DMS114 treated with DMSO at 0.1 percent for 48 hours (cell line): ENCODE results near the gene TECPR1.

ENCODE experiments used
- DNase-seq: peaks from one replicate; lab custom pipeline; 2025; ENCODE audit not compliant: unreplicated experiment; lab: John Stamatoyannopoulos, UW

Gene TECPR1, protein sequence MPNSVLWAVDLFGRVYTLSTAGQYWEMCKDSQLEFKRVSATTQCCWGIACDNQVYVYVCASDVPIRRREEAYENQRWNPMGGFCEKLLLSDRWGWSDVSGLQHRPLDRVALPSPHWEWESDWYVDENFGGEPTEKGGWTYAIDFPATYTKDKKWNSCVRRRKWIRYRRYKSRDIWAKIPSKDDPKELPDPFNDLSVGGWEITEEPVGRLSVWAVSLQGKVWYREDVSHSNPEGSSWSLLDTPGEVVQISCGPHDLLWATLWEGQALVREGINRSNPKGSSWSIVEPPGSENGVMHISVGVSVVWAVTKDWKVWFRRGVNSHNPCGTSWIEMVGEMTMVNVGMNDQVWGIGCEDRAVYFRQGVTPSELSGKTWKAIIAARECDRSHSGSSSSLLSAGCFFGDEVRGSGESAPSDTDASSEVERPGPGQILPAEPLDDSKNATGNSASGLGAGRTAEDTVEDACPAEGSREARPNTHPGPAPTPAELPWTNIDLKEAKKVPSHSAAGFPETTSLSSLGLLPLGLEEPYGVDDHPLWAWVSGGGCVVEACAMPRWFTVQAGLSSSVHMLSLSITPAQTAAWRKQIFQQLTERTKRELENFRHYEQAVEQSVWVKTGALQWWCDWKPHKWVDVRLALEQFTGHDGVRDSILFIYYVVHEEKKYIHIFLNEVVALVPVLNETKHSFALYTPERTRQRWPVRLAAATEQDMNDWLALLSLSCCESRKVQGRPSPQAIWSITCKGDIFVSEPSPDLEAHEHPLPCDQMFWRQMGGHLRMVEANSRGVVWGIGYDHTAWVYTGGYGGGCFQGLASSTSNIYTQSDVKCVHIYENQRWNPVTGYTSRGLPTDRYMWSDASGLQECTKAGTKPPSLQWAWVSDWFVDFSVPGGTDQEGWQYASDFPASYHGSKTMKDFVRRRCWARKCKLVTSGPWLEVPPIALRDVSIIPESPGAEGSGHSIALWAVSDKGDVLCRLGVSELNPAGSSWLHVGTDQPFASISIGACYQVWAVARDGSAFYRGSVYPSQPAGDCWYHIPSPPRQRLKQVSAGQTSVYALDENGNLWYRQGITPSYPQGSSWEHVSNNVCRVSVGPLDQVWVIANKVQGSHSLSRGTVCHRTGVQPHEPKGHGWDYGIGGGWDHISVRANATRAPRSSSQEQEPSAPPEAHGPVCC

DNA sequence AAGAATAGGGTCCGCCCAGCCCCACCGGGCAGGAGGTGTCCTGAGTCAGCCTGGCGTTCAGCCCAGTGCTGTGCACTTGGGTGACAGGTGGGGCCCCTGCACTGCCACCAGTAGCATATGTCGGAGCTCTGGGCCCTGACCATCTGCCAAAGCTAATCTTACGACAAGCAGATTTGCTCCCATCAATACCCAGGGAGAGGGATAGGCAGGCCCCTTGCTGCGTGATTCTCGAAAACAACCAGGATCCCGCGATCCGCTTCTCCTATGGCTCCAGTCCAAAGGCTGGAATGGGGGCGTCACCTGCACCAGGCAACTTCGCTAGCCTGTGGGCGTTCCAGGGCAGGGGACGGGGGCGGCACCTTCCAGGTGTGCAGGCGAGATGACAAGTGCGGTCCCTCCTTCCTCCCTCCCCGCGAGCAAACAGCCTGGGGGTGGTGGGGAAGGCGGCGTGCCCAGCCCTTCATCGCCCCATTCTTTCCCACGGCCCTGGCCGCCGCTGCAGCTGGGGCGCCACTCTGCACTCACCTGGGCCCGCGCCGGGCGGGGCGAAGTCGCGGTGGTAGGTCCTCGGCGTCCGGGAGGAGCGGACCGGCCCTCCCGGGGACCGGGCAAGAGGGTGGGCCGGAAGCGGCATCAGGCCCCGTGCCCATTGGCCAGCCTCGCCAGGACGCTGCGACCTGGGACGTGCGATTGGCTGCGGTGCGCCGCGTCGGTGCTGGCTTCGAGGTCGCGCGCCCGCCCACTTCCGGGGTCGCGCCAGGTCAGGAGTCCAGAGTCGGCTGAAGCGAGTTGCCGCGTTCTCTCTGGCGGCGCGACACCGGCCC is at the start of gene TECPR1:
Gene TECPR1, minus strand, starts transcription at position 632 of the 824 bp plus-strand sequence. CDS start 6,086 bp downstream, outside the sequence.
- DNase-seq = peak; percentile 81

DNA sequence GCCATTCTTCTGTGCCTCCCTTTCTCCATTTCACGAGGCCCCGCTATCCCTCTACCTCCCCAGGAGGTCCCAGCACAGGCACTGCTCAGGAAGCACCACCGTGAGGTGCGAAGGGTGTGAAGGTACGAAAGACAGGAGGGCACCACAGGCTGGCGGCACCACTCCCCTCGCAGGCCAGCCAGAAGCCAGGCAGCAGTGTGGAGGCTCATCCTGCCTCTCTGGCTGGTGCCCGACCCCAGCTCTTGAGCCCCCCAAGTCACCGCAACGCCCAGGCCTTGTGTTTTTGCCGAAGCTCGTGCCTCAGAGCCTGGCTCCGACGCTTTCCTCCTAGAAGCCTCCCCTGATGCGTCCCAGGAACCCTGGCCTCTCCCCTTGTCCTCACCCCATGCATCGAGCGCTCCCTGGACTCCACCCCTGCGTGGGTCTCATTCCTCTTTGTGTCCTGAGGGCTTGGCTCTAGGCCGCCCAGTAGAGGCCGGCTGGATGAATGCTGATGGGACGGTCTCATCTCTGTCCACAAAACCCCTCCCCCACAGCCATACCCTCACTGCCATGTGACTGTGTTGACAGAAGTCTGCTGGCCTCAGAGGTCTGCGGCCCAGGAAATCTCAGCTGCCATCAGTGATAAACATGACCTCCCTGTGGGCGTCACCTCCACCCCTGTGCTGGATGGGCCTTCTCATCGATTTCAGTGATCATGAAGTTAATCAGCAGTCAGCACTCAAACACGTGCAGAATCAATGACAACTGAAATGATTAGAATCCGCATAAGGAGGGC is 48.8 kb upstream of the TECPR1 start:
- DNase-seq = no peak

DNA sequence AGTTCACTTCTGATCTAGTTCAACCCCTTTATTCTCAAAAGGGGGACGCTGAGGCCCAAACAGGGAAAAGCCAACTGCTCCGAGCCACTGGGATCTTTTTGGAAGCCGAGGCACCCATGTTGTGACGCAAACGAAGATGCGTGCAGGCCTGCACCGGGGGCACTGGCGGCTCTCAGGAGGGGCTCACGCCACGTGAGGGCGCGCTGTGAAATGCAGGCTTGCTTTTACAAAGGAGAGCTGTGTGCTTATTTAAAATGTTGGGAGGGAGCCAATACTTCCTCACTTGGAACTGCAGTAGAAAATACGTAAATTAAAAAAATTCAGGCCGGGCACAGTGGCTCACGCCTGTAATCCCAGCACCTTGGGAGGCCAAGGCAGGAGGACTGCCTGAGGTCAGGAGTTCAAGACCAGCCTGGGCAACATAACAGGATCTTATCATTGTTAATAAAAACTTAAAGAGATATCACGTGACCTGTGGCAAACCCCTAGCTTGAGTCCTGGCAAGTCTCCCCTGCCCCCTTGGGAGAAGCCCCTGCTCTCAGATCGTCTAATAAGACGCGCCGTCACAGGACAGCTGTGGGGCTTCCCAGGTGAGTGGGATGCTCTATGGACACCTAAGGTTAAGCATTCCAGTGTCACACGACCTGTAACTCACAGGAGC is 45.7 kb upstream of the TECPR1 start:
- DNase-seq = no peak

DNA sequence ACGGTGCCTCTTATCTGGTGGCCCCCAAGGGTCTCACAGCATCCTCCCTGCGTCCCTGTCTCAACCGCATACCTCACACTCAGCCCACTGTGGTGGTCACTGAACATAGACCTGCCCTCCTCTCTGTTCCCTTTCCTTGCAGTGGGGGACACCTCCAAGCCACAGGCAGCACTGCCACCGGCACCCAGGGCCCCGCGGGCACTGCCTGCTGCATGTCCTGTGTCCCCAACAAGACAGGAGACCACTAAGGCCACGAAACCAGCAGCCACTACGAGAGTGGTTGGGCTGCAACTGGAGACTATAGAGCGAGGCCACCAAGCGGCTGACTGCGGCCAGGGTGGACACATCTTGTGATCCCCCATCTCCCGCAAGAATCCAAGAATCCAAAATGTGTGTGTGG is 44.8 kb upstream of the TECPR1 start:
- no peak for DNase-seq

DNA sequence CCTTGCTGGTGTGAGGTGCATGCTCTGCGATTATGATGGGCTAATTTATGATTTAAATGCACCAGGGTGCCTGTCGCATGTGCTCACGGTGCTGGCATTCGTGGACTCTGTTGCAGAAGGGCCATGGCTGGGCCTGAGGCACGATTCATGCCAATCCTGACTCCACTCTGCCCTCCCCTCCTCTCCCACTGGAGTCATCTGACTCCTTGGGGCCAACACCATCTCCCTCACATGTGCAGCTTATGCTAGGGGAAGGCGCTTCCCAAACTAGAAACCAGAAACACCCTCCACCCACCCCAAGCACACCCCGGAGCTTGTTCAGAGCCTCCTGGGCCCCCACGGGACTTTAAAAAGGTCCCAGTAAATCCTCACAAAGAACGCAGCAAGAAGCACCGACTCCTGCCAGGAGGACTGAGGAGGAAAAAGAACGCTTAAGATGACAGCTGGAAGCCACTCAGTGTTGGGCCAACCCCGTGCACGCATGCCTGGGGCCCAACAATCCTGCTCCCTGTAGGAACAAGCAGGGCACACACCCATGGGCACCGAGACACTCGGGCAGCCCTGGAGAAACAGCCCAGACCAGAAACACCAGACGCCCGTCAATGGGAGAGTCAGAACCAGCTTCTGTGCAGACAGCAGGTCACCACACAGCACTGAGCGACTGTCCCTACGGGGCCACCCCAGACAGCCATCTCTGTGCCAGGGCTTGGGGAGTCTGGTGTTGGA is 43.6 kb upstream of the TECPR1 start:
- no peak for DNase-seq

DNA sequence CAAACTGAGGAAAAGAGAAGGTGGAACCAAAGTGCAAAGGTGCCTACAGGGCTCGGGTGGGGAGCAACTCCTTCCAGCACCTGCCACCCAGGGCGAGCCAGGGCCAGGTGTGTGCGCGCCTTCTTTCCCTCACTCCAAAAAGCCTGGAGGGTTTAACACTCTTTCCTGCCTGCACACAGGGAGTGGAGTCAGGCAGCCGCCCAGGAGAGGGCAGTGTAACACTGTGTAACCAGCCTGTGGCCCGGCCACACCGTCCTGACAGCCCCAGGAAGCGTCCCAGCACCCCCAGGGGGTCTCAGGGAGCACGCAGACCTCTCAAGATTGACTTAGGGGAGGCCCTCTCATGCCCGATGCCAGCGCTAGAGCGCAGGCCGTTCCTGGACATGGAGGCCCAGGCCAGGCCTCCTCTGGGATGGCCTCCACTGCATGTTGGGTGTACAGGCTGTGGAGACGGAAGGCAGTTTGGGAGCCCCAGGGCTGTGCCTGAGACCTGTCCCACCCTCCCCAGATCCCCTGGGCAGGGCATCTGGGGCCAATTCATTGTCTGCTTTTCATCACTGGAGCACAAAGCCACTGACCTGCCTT is 42.9 kb upstream of the TECPR1 start:
- peak; percentile 23 for DNase-seq

DNA sequence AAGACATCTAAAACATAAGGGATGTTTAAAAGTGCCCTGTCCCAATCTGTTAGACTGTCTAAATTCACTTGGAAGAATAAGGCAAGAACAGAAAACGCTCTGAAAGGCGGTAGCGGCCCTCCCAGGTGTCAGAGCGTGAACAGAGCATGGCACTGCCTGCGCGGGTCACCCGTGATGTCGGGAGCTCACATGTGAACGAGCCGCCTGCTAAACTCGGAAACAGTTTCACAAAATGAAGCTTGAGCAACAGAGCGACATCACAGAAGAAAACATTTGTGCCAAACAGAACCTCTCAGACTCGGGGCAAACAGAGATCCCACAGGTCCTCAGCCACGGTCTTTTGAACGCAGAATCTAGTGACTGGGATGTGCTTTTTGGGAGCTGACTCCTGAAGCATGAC is 42.3 kb upstream of the TECPR1 start:
- DNase-seq = no peak

DNA sequence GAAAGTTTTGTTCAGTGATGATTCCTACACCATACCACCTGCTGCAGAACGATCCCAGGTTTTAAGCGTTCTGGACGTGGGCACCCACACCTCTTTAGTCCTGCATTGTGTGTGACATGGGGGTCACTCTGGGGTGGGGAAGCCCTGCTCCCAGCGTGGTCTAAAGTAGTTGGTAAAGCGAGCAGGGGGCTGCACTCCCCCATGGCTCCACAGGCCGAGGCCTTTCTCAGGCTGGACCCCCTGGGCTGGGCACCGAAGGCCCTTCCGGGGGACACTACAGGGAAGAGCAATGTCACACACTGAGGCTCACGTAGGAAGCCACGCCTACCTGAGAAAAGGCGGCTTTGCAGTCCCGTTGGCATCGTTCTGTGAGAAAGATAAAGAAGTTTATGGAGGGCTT is 41.7 kb upstream of the TECPR1 start:
- no peak for DNase-seq

DNA sequence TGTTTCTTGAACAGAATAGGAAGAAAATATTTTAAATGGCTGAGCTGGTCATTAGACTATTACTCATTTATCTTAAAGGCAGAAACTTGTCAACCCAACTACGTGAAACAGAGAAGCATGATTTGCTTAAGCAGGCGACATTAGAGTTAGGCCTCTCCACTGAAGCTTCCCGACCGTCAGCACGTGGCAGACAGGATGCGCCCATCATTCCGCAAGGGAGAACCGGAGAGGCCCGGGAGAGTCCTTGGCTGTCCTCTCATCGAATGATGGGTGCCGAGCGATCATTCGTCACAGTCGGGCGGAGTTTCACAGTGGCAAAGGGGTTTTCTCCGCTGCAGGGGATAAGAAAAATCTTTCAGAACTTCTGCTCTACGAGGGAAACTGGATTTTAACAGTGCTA is 41.2 kb upstream of the TECPR1 start:
- DNase-seq = no peak

DNA sequence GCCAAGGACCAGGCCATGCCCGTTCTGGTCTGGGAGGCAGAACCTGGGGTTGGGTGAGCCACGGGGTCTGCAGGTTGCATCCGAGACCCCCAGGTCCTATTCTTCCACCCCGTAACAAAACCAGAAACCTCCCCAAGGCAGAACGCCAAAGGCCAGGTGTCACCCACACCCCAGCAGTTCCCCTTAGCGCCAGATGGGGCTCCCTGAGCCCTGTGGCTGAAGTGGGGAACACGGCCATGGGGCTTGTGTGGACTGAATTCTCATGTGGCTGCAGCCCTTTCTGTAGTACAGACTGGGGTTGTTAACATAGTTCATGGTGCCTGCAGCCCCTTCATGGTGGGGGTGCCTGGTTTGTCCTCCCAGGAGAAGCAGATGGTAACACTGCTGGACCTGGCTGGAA is 39.7 kb upstream of the TECPR1 start:
- DNase-seq = no peak

DNA sequence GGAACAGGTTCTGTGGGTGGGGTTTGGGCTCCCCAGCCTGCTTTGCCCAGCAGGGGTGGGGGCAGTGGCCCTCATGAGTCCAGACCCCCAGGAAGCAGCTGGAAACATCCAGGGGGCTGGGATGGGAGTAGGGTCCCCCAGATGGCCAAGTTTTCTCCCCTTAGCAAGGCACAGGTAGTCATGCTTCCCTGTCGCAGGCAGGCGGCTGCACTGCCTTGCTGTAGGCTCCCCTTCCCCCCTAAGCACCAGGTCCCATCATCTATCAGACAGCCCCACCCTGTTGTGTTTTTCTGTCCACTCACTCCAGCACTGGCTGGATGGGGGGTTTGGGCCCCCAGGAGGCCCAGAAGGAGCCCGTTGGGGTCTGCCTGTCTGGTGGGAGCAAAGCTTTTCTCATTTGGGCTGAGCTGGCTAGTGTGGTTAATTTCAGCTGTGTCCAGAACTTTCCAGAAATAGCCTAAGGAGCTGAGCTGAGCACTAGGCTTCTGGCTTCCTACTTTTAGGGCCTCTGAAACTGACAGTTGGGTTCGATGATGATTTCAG is 37.4 kb upstream of the TECPR1 start:
- DNase-seq = no peak

DNA sequence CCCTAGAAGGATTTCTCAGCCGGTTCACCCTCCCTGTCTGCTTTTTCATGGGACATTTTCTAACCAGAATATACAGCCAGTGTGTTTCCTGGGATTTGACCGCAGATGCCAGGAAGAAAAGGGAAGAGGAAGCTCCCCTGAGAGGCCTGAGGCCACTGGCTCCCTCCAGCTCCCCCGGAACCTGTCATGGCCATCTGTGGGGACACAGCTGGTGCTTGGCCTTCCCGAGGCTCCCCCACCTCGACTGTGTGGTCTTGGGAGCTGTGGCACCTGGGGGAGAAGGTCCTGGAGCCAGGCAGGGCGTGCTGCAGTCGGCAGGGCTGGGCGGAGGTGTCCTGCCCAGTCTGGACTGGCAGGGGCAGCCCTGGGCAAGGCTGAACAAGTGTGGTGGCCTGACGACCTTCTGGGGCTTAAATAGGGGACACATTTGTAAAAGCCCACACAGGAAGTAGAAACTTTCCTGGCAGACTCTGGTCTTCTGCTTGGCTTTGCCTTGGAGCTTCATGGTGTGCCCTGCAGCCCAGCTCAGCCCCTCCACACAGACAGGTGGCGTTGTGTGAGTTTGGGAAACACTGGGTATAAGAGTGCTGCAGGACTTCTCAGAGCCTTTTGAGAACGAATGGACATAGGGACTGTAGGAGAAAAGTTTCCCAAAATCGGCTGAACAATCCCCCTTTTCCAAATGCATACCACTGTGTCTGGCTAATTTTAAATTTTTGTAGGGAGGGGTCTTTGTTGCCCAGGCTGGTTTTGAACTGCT is 36.2 kb upstream of the TECPR1 start:
- no peak for DNase-seq

DNA sequence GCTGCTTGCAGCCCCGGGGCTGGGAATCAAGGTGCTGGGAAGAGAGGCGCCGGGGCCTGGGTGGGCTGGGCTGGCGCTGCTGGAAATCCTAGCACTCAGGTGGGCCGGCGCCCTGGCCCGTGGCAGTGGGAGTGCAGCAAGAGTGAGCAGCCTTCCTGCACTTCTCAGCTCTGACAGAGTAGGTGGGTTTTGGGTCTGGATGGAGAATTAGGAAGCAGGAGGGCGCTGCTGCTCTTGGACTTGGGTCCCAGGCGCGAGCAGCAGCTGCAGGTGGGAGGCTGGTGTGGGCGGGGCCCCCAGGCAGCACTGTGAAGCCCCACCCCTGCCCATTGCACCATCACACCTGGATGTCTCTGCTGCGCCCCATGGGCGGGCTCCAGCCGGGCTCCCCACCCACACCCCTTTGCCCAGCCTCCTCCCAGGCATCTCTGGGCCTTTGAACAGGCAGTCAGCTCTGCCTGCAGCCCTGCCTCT is 35.5 kb upstream of the TECPR1 start:
- no peak for DNase-seq

DNA sequence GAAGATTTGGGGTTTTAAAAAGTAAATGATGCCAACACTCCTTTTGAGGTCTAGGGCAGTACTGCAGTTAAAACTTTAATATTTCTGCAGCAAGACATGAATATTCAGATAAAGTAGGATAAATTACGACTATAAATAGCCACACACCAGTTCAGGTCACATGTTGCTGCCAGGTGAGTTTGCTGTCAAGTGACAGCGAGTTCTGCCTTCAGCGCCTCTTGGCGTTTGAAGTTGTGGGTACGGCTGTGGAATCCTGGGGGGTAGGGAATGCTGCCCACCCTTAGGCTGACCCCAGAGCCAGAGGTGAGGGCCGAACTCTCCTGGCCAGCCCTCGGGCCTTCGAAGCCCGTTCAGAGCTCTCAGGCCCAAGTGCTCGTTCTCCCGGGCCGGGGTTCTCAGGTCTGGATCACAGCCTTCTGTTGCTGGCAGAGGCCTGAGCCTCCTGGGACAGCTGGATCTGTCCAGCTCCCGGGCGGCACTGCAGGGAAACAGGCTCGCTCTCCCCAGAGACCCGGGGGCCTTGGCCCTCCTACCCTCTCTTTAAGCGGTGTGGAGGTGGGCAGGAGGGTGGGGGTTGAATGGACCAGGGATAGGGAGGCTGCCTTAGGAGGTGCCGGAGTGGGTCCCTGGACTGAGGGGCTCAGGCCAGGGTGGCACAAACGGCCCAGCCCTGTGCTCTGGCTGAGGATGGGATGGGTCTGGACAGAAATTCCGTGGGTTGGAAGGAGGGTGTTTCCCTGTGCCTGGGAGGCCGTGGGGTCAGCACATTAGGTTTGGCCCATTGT is 34.9 kb upstream of the TECPR1 start:
- DNase-seq = no peak

DNA sequence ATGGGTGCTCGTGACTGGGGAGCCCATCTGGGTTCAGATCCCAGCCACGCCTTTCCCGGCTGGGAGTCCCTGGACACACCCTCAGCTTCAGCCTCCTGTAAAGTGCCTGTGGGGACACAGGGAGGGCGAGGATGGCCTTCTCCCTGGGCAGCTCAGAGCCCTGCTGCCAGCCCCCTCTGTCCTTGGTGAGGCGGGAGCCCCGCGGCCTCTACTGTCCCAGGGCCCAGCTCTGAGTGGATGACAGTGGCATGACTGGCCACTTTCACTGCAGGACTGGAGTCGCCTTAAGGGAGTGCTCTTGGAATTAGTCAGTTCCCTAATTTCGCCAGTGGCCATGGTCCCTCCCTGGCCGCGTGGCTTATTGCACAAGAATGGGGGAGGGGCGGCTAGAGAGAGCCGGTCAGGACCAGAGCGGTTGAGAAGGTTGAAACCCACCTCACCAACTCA is 34.1 kb upstream of the TECPR1 start:
- no peak for DNase-seq
